Gastroesophageal sphincter (tissue), 3 donors: ENCODE measurements around the gene EPHA5.

Experiments
- CTCF ChIP-seq, 4 experiments: fragments of 200-600 bp in 2 of 4; fragments of 450-650 bp in 2 of 4; sonication (generic) in 1 of 4; IDR thresholded peaks; one replicate each; pipeline ENCODE4 v1.5.1; 2017 to 2019; ENCODE audit warnings: antibody characterized with exemption in 4 of 4, mild to moderate bottlenecking in 2 of 4, moderate library complexity in 2 of 4
- POLR2A ChIP-seq, 2 donors: fragments of 450-650 bp; IDR thresholded peaks; one replicate each; pipeline ENCODE4 v1.6.1; 2017; ENCODE audit warnings: antibody characterized with exemption in 2 of 2, mild to moderate bottlenecking in 2 of 2, moderate library complexity in 1 of 2
- POLR2AphosphoS5 ChIP-seq: sonication (generic); formaldehyde crosslinking; IDR thresholded peaks from one replicate; pipeline ENCODE4 v1.6.1; 2017; ENCODE audit warnings: antibody characterized with exemption

DNA sequence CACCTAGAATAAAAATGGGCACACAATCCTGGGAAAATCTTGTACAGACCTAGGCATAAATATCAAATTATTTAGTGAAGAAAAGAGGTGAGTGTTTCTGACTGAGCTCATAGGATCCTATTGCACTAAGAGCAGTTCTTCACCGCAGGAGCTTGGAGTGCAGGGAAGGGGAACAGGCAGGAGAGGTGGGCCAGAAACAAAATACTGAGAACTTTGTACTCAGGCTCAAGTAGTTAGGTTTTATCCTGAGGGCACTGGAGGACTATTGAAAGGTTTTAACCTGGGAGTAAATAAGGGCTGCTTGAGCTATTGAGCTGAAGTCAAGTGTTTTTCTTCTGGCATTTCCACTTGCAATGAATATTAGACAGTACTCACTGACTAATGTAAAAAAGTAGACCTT is 12.2 kb downstream of the EPHA5 start:
- TF ChIP-seq CTCF (IDR thresholded peaks at IDR 0.05) (no peak), POLR2AphosphoS5 (no peak), POLR2A (IDR thresholded peaks at IDR 0.05) (no peak)
